Measurements from ENCODE around the gene TSPAN3.
A peak's percentile ranks its signal among the peaks of the same experiment; 100 is the strongest.

Gene TSPAN3

DNA sequence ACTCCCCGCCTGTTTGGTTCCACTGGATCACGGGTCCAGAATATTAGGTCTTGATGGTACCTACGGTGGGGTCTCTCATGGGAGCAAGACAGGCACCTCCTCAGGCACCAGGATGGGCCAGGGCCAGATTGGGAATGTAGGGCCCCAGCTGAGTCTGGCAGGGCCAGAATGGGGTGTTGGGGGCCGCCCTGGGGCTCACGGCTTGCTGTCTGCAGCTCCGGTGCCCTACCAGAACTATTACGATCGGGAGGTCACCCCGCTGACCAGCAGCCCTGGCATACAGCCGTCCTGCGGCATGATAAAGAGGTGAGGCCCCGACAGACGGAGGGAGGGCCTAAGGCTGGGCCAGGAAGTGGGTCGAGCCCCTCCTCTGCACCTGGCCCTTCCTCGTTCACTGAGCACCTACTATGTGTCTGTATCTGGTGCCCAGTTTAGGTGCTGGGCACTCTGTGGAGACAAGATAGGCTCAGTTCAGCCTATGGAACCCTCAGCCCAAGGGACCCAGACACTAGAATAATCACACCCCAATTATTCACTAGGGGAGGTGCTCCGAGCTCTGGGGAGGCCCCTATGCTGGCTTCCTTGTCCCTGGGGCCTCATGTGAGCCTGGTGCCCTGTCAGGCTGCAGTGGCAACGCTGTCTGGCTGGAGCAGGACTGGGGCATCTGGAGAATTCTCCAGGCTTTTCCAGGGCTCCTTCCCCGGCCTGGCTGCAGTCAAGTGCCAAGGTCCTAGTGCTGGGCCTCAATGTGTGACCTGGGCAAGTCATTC is 38.1 kb downstream of the TSPAN3 start:
- no peak for DNase-seq

DNA sequence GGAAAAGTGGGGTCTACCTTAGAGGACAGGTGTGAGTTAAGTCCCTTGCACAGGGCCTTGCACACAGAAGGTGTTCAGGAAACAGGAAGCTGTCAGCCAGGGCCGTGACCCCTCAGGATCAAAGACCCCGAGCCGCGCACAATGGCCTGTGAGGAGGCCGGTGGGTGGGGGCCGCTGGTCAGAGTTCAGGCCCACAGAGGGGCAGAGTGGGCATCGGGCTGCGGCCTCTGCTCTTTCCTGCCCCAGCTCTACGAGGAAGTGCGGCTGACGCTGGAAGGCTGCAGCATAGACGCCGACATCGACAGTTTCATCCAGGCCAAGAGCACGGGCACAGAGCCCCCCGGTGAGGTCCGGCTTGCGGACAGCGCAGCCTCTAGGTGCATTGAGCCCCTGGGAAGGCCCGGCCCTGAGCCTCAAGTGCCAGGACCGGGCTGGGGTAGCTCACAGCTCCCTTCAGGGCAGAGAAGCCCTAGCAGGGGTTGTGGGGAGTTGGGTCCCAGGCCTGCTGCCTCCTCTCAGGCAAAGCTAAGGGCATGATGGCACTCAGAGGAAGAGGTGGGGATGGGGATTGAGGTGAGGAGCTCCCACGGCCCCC is 38.8 kb downstream of the TSPAN3 start:
- no peak for DNase-seq

DNA sequence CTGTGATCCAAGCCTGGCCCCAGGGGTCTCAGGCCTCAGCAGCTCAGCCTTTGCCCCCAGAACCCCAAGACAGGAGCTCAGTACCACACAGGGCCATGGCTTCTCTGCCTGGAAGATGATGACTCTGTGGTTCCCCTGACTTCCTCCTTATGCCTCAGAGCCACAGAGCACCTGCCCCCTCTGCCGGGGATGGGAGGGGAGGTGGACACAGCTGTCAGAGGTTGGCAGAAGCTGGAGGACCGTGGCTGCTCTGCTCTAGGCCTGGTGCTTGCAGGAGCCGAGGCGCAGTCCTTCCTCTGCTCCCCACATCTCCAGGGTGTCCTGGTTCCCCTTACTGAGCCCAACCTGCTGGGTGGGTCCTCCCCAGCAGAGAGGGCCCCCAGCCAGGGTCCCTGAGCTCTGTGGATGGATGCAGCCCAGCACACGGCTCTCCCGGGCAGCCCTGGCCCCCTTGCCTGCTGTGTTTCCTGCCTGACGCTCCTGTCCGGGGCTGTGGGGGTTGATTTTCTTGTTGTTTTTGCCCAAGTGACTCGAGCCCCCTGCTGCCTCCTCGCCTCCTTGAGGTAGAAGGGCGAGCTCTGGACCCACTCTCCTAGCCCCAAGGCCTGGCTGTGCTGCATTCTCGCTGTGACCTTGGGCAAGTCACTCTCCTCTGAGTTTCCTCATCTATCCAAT is 39.4 kb downstream of the TSPAN3 start:
- DNase-seq: peak; percentile 68

DNA sequence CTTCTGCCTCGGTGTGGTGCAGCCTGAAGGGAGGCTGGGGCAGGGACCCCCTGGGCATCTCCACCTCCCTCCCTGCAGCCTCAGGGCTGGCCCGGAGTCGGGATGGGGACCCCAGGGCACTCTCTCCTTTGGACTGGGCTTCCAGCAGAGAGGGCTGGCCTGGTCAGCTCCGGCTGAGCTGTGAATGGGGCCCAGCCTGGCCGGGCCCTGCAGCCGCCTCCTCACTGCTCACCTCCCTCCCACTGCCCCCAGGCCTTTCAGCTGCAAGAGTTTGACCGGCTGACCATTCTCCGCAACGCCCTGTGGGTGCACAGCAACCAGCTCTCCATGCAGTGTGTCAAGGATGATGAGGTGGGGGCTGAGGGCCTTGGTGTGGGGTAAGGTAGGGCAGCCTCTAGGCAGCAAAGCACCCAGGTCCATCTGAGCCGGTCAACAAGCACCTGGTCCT is 40.0 kb downstream of the TSPAN3 start:
- no peak for DNase-seq

DNA sequence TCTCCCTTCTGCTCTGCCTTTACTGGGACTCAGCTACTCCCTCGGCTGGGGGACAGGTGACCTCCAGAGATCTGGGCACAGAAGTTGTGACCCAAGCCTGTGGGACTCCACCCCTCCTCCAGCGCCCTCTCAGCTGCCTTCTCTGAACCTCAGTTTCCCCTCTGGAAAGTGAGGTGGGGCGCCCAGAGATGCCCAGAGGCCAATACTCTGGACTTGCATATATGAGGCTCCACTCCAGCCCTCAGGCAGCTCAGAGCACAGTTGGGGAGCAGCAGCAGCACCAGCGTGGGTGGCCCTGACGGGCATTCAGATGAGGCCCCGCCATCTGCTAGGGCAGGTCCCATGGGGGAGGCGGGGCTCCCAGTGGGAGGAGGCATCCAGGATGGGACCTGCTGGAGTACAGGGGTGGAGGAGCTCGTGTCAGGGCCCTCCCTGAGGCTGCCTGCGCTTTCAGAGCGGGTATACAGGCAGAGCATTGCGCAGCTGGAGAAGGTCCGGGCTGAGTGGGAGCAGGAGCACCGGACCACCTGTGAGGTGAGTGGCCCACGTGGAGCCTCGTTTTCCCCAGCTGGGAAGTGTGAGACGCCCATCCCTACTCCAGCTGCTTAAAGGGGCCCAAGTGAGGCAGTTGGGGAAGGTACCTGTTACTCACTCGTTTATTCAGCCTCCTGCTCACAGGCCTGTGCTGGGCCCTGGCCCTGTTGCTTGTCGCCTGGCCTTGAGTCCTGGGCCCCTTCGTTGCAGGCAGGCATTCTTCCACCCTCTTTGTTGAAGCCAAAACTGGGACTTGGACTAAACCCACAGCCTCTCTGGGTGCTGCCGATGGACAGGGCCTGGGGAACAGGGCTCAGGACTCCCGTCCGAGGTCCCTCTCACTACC is 40.6 kb downstream of the TSPAN3 start:
- DNase-seq: no peak

DNA sequence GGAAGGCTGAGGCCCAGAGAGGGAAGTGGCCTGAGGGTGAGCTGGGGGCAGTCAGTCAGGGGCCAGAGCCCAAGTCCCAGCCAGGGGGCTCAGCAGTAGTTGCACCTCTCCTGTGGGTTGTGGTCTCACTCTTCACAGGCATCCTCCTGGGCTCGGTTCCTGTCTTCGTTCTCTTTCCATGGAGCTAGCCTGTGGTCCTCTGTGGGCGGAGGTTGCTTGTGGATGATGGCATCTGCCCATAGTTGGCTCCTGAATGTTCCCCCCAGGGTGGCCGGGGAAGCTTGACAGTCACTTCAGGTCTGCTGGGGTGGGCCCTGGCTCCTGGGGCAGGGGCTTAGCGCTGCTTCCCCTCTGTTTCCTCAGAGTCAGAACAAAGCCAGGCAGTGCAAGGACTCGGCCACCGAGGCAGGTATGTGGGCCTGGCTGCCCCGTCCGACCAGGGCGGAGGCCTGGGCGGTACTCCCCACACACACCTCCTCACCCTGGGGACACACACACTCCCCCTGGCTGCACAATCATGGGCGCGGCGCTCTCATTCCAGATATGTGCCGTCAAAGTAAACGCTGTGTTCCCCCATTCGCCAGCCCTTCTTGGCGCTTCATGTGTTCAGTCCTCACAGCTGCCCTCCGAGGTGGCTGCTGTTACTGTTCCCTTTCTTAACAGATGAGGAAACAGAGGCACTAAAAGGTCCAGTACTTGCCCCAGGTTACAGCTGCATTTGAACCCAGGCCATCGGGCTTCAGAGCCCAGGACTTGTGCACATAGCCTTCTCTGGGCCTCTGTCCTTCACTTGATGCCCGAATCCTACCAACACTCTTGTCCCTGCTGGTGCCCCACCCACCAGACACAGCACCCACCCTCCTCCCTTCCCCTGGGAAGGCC is 41.5 kb downstream of the TSPAN3 start:
- DNase-seq: no peak

DNA sequence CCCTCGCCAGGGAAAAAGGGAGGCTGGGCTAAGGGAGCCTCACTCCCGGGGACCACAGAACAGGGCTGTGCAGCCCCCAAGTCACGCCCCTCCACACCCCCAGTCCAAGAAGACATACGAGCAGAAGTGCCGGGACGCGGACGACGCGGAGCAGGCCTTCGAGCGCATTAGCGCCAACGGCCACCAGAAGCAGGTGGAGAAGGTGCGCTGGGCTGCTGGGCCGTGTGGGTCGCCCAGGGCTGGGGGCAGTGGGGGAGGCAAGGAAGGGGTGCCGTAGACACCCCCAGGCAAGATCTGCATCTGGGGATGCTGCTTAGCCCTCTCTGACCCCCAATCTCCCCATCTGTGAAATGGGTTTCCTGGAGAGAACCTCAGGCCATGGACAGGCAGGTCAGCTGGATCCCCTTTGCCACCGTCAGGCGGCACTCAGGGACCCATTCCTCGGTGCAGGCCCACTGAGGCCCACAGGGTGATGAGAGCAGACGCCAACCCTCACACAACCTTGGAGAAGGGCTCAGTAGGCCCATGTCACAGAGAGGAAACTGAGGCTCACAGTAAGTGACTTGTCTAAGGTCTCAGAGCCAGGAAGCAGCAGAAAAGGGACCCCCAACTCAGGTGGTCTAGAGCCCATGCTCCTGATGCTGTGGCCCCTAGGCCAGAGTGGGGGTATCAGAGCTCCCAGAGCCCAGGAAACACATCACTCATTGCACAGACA is 42.3 kb downstream of the TSPAN3 start:
- no peak for DNase-seq

DNA sequence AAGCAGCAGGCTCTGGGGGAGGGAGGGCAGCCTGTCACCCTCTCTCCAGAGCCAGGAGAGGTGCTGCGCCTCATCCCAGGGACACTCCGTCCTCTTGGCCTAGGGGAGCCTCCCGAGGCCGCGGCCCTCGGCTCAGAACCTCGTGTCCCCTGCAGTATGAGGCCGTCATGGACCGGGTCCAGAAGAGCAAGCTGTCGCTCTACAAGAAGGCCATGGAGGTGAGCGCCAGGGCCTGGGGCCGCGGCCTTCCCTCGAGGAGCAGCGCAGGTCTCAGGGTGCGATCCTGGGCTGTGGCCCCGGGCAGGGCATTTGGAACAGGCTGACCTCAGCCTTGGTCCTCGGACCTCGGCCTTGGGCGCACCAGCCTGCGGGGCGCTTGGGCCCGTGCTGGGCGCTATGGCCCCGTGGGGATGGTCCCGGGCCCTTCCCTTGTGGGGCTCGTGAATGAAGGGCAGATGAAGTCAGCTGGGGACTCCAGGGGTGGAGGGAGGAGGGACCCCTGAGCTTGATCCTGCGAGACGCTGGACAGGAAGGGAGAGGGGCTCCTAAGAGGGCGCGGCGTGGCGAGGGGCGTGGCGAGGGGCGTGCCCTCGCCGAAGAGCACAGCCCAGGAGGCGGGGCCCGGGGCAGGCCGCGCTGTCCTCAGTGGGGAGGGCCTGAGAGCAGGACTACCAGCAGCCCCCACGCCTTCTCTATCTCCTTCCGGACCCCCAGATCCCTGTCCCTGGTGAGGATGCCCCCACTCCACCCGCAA is 43.0 kb downstream of the TSPAN3 start:
- no peak for DNase-seq

DNA sequence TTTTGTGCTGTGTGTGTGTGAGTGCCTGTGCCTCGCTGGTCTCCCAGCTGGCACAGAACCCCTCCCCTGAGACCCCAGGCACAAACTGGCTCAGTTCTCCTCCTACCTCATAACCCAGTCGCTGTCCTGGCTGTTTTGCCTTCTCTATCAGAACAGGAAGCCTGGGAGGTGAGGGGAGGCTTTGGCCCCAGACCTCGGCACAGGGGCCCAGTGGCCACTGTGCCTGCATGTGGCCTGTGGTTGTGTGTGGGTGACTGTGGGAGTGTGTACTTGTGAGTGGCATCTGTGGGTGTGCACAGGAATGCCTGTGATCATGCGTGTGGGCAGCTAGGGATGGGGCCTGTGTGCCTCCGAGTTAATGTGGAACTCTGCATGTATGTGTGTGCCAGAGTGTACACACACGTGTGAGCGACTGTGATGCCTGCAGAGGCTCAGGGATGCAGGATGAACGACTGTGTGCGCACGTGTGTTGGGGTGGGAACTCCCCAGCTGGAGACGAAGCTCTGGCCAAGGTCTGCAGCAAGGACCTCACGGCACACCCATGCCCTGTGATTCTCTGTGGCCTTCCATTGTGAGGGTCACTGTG is 43.7 kb downstream of the TSPAN3 start:
- no peak for DNase-seq

DNA sequence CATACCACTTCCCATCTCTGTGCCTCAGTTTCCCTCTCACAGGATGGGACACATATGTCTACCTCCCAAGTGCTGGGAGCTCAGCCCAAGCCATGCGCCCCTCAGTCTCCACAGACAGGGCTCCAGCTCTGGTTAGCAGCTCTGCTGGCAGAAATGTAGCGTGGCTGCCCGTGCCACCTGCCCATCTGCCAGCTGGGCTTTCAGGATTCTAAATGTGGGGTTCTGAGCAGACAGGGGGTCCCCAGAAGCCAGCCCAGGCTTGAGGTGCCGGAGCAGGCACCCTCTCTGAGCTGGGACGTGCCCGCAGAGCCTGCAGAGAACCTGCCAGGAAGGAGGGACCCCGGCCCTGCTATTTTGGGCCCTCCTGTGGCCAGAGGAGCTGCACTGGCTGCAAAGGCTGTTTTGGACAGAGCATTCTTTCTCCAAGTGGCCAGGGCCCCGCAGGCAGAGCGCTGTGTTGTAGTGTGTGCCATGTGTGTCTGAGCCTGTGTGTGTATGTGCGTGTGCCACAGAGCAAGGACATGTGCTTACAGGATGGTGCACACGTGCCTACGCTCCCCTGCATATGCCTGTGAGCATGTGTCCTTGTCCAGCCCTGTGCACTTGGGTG is 44.3 kb downstream of the TSPAN3 start:
- peak; percentile 49 for DNase-seq

DNA sequence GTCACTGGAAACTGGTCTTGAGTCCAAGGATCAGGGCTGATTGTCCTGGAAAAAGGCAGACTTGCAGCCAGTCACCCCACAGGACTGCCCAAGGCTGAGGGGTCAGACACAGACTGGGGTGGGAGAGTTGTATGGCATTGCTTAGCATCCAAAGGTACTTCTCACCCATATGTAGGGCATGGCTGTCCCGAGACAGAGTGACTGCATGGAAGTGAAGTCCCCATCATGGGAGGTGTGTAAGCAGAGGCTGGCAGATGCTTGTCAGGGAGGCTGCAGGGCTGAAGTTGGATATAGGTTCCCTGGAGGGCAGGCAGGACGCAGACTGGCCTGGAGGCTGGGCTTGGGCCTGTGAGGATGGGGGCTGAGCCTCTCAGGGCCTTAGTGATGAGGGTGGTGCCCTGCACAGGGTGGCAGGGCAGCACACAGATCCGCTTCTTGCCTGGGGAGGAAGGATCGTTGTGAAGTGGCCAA is 44.9 kb downstream of the TSPAN3 start:
- peak; percentile 50 for DNase-seq

DNA sequence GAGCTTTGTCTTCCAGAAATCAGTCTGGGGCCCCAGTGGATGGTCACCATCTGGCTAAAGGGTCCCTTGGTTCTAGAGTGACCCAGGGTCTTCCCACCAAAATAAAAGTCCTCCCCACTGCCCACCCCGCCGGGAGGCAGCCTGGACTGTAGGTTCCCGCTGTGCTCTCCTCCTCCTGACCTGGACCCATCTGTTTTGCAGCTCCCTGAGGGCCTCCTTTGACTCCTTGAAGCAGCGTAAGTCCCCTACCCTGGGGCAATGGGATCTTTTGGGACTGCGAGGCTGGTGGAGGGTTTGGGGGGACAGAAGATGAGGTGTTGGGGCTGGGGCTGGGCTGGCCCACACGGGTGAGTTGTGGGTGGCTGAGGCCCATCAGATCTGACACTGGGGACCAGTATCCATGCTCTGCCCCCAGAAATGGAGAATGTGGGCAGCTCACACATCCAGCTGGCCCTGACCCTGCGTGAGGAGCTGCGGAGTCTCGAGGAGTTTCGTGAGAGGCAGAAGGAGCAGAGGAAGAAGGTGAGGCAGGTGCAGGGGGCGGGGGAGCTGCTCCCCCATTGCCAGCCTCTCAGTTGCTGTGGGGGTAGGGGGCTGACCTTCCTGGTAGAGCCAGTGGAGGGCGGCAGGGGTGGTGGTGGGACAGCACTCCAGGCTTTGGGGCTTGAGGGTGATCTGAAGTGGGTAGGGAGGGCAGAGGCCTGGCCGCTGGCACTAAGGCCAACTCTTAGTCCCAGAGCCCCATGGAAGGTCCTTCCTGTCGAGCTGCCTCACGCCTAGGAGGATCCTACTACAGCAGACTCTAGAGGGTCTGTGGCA is 45.6 kb downstream of the TSPAN3 start:
- peak; percentile 49 for DNase-seq

DNA sequence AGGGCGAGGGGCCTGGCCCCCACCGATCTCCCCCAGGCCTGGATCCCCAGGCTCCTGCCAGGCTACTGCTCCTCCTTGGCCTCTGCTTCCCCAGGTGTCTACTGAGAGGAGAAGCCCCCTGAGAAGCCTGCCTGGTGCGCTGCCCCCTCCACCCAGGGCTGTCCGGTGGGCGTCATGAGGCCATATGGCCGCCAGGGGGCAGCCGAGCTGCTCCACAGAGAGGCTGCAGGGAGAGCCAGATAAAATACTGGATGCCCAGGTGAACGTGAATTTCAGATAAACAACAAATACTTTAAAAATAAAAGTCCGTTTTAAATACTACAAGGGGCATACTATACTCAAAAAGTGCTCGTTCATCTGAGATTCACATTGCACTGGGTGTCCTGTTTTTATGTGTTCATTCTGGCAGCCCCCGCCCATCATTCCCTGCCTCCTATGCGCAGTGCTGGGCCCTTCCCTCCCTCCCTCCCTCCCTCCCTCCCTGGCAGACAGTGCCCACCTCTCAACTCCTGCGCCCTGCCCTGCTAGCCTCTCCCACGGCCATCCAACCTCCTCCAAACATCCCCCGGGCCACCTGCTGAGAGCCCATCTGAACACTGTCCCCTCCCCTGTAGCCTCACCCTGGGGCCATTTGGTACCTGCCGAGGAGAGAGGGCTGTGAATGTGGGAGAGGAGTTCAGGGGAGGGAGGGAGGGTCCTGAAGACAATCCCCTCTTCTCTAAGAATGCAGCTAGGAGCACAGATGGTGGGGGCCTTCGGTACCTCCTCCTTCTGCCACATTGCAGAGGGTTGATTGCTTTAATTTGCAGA is 46.4 kb downstream of the TSPAN3 start:
- peak; percentile 91 for DNase-seq

DNA sequence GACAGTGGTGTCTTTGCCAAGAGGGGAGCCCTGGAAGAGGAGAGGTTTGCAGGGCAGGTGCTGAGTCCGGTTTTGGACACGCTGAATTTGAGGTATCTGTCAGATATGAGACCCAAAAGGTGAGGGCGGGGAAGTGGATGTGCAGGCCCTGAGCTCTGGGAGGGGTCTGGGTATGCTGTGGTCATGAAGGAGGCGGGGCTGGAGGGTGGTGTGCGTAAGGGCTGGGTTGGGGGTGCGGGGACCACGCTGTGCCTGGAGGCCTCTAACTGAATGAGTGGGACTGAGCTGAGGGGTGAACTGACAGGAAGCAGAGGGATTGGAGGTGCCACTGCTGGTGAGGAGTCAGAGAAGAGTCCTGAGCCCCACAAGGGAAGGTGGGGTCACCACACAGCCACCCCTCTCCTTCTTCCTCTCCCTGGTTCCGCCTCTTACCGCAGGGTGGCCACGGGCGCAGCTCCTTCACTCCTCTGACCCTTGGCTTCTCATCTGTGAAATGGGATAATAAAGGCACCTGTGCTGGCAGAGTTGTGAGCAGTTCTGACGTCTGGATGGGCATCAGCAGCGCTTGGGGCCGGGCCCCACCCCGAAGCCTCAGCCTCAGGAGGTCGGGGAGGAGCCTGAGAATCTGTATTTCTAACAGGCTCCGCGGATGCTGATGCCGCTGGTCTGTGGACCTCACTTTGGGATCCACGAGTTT is 47.2 kb downstream of the TSPAN3 start:
- no peak for DNase-seq

DNA sequence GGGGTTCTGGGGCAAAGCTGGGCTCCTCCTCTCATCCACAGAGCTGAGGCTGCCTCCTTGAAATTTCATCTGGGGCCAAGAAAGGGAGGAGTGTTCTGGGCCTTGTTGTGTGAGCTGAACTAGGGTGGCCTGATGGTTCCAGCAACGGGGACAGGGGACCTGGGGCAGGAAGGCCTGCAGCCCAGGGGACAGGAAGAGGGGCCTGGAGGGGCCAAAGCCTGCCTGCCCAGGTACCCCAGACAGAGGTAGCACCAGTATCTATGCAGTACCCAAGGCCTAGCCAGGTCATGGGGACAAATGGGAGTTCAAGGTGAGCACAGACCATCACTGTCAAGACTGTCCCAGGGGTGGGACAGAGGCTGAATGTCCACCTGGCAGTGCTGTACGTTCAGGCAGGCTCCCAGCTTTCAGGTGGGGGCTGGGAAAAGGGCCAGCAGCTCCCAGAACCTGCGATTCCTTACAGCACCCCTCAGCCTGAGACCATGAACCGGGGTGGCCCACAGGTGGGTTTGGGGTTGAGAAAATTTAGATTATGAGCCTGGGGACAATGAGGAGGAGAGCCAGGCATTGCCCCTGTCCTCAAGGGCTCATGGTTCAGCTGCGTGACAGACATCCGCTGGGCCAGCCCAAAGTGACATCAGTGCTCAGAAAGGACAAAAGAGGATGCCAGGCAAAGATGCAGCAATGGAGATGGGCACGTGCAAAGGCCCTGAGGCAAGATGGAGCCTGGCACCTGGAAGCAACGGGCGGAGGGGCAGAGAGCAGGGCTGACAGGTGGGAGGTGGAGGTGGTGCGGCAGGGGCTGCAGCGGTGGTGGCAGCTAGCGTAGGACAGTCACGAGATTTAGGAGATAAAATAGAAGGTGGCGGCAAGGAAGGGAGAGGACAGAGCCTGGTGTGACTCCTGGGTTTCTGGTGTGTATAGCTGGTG is 48.0 kb downstream of the TSPAN3 start:
- no peak for DNase-seq

DNA sequence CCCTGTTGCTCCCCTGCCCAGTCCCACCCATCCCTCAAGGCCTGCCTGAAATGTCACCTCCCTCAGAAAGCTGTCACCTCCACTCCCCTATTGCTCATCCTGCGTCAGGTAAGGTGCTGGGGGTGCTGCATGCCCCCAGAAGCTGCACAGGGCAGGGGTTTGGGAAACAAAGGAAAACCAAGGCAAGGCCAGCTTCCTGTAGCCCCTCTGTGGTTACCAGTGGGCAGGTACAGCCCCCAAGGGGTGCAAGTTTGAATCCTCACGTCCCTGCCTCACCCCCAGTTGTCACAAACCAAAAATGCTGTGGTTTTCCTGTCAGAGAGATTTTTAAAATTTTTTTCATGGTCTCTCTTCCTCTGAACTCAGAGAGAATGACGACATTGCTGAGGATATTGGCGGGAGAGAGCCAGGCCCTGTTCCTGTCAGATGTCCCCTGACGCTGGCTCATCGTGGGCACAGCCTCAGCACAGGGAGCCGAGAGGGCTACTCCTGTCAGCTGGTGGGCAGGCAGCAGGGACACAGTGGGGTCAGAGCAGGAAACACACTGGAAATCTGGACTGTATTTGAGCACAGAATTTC is 49.0 kb downstream of the TSPAN3 start:
- peak; percentile 81 for DNase-seq
